ENCODE results near the gene CREB5.

DNA sequence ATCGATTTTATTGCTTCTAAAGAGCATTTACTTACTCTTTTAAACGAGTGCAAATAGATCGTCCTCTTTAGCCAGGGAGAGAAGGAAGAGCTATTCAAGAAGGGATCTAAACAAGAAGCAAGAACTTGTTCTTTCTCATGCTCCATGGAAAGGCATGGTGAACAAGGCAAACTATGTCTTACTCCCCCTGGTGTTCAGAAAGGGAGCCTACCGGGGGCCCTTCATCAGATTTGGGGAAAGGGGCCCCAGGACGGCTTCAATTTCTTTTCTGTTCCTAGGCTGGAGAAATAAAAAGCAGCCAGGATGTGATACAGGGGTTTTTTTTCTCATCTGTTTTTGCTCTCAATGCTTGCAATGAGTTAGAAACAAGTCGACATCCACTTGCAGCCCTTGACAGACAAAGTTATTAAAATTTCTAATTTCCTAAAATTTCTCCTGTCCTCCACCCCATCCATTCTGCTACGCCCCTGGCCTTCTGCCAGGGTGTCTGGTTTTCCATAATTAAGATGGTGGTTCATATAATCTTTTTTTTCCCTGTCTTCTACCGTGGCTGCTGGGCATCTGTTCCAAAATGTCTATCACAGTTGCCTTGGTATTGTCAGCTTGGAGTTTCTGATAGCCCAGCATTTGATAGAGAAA, 214.4 kb downstream of the CREB5 start:
- peak; percentile 35; the same call in 1 of the 2 replicates for TF ChIP-seq GATA2 (IDR thresholded peaks at IDR 0.05; ENCODE audit: low read depth, low read length)
- peak; percentile 24; the same call in 1 of the 2 replicates for TF ChIP-seq GATA3 (IDR thresholded peaks at IDR 0.05; ENCODE audit: low read depth, low read length)

Data from SH-SY5Y (cell line).